GM18951 (cell line): ENCODE measurements around the gene CCDC106.

ENCODE experiments used
- POLR2A ChIP-seq: IDR thresholded peaks from 4 replicates; pipeline ENCODE4 v1.6.1; 2011; ENCODE audit warnings: mild to moderate bottlenecking; ENCODE audit not compliant: insufficient read length, insufficient read depth; ENCODE audit errors: extremely low read depth
- in situ Hi-C: fragments of 300-500 bp; cut with MboI; formaldehyde crosslinking; loops from one replicate; pipeline ENCODE4 v1.12.0; 2022; ENCODE audit warnings: low sequenced_read_pairs, mixed read lengths, inconsistent platforms; ENCODE audit not compliant: unreplicated experiment

Gene CCDC106

GRCh38 chr19:55635334-55635717, 12.7 kb upstream of the CCDC106 start:
- in situ Hi-C loops: no loop called here
- no peak for TF ChIP-seq POLR2A

- TF ChIP-seq POLR2A: no peak
- in situ Hi-C loops: no loop called here
These were observed 12.1 kb upstream of the CCDC106 start for GRCh38 chr19:55635856-55636440.

- no peak for TF ChIP-seq POLR2A
- in situ Hi-C loops: no loop called here
These were observed 11.3 kb upstream of the CCDC106 start for GRCh38 chr19:55636723-55637122.

GRCh38 chr19:55637534-55637933, 10.5 kb upstream of the CCDC106 start:
- in situ Hi-C loops: no loop called here
- TF ChIP-seq POLR2A: no peak

- in situ Hi-C loops: no loop called here
These were observed 9.1 kb upstream of the CCDC106 start for GRCh38 chr19:55638864-55639359.

GRCh38 chr19:55640043-55640576, 7.9 kb upstream of the CCDC106 start:
- in situ Hi-C loops: no loop called here
- TF ChIP-seq POLR2A: no peak

More at GRCh38 chr19:55638864-55639359, 9.1 kb upstream of the CCDC106 start:
- no peak for TF ChIP-seq POLR2A

GRCh38 chr19:55640577-55641425, 7.2 kb upstream of the CCDC106 start, which contains the start of gene ZNF580:
Gene ZNF580, plus strand, starts transcription at chr19:55641002. Its CDS starts 1,507 bp downstream, at chr19:55642509.
- in situ Hi-C loops: no loop called here

GRCh38 chr19:55641426-55642152, 6.4 kb upstream of the CCDC106 start:
- in situ Hi-C loops: no loop called here
- TF ChIP-seq POLR2A: no peak

More at GRCh38 chr19:55640577-55641425, 7.2 kb upstream of the CCDC106 start, which contains the start of gene ZNF580:
- TF ChIP-seq POLR2A: peak; percentile 52

- TF ChIP-seq POLR2A: peak; percentile 35
- in situ Hi-C loops: no loop called here
These were observed 5.6 kb upstream of the CCDC106 start for GRCh38 chr19:55642153-55643002.

GRCh38 chr19:55643003-55643886, 4.8 kb upstream of the CCDC106 start, which contains the start of gene ZNF581:
Gene ZNF581, plus strand, starts transcription at chr19:55643649. Its CDS starts 923 bp downstream, at chr19:55644572.
- in situ Hi-C loops: no loop called here
- peak; percentile 56 for TF ChIP-seq POLR2A

- in situ Hi-C loops: no loop called here
These were observed 4.2 kb upstream of the CCDC106 start for GRCh38 chr19:55643887-55644176.

More at GRCh38 chr19:55643887-55644176, 4.2 kb upstream of the CCDC106 start:
- TF ChIP-seq POLR2A: no peak
